Measurements from ENCODE around the gene S100A6. TPM values are rescaled to one million over a fixed set of nuclear protein-coding genes. Genes with fewer than 3 reads are reported as not detected.

S100A6 gene
- total RNA-seq, 1 donor: 1,187 TPM

- Histone ChIP-seq H3K27ac (ENCODE audit: low read depth, low read length) (no peak overlapping the region), H3K79me2 (ENCODE audit: insufficient read depth, low read length) (no peaks in the 10 kb centered on the region), H3K4me2 (ENCODE audit: insufficient read depth, low read length) (no peak overlapping the region), H2AFZ (ENCODE audit: low read length) (no peak overlapping the region), H3K9me3 (ENCODE audit: low read depth, low read length) (no peaks in the 10 kb centered on the region), H3K4me3 (ENCODE audit: insufficient read depth, low read length) (no peak overlapping the region), H3K27me3 (ENCODE audit: insufficient read depth, low read length) (no peaks in the 10 kb centered on the region), H4K20me1 (ENCODE audit: insufficient read depth, low read length) (no peaks in the 10 kb centered on the region), H3K36me3 (ENCODE audit: insufficient read depth, low read length) (no peaks in the 10 kb centered on the region), H3K4me1 (ENCODE audit: insufficient read depth, low read length) (peaks cover 2% of the 10 kb centered on the region)
- TF ChIP-seq, protein P1, sequence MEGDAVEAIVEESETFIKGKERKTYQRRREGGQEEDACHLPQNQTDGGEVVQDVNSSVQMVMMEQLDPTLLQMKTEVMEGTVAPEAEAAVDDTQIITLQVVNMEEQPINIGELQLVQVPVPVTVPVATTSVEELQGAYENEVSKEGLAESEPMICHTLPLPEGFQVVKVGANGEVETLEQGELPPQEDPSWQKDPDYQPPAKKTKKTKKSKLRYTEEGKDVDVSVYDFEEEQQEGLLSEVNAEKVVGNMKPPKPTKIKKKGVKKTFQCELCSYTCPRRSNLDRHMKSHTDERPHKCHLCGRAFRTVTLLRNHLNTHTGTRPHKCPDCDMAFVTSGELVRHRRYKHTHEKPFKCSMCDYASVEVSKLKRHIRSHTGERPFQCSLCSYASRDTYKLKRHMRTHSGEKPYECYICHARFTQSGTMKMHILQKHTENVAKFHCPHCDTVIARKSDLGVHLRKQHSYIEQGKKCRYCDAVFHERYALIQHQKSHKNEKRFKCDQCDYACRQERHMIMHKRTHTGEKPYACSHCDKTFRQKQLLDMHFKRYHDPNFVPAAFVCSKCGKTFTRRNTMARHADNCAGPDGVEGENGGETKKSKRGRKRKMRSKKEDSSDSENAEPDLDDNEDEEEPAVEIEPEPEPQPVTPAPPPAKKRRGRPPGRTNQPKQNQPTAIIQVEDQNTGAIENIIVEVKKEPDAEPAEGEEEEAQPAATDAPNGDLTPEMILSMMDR (IDR thresholded peaks at IDR 0.05; ENCODE audit: extremely low read depth, low read depth, low read length): no peak
- DNase-seq (ENCODE audit: insufficient read length, low spot score, missing footprints): no peak
Observed at GRCh38 chr1:153513666-153514065, 22.1 kb downstream of the S100A6 start.

- peak overlapping the region; percentile 1 for H2AFZ ChIP-seq (ENCODE audit: low read length)
- H4K20me1 ChIP-seq (ENCODE audit: insufficient read depth, low read length): no peaks in the 10 kb centered on the region
- H3K79me2 ChIP-seq (ENCODE audit: insufficient read depth, low read length): no peaks in the 10 kb centered on the region
- no peaks in the 10 kb centered on the region for H3K36me3 ChIP-seq (ENCODE audit: insufficient read depth, low read length)
- TF ChIP-seq, protein P1 (IDR thresholded peaks at IDR 0.05; ENCODE audit: extremely low read depth, low read depth, low read length): peak; percentile 23
- no peaks in the 10 kb centered on the region for H3K27me3 ChIP-seq (ENCODE audit: insufficient read depth, low read length)
- no peak overlapping the region for H3K27ac ChIP-seq (ENCODE audit: low read depth, low read length)
- peaks cover 7% of the 10 kb centered on the region for H3K4me1 ChIP-seq (ENCODE audit: insufficient read depth, low read length)
- no peaks in the 10 kb centered on the region for H3K9me3 ChIP-seq (ENCODE audit: low read depth, low read length)
- DNase-seq (ENCODE audit: insufficient read length, low spot score, missing footprints): no peak
- H3K4me2 ChIP-seq (ENCODE audit: insufficient read depth, low read length): no peak overlapping the region
- H3K4me3 ChIP-seq (ENCODE audit: insufficient read depth, low read length): no peak overlapping the region
Observed at GRCh38 chr1:153513023-153513422, 22.8 kb downstream of the S100A6 start.

GRCh38 chr1:153510984-153511410, 24.8 kb downstream of the S100A6 start:
- Histone ChIP-seq H3K27me3 (ENCODE audit: insufficient read depth, low read length) (no peaks in the 10 kb centered on the region), H3K9me3 (ENCODE audit: low read depth, low read length) (no peaks in the 10 kb centered on the region), H4K20me1 (ENCODE audit: insufficient read depth, low read length) (no peaks in the 10 kb centered on the region), H3K4me1 (ENCODE audit: insufficient read depth, low read length) (peaks cover 27% of the 10 kb centered on the region), H3K36me3 (ENCODE audit: insufficient read depth, low read length) (no peaks in the 10 kb centered on the region), H2AFZ (ENCODE audit: low read length) (peak overlapping the region; percentile 92), H3K4me2 (ENCODE audit: insufficient read depth, low read length) (peak overlapping the region; percentile 36), H3K27ac (ENCODE audit: low read depth, low read length) (no peak overlapping the region), H3K4me3 (ENCODE audit: insufficient read depth, low read length) (no peak overlapping the region), H3K79me2 (ENCODE audit: insufficient read depth, low read length) (no peaks in the 10 kb centered on the region)
- DNase-seq (ENCODE audit: insufficient read length, low spot score, missing footprints): peak; percentile 95
- TF ChIP-seq, protein P1 (IDR thresholded peaks at IDR 0.05; ENCODE audit: extremely low read depth, low read depth, low read length): peak; percentile 91

DNA sequence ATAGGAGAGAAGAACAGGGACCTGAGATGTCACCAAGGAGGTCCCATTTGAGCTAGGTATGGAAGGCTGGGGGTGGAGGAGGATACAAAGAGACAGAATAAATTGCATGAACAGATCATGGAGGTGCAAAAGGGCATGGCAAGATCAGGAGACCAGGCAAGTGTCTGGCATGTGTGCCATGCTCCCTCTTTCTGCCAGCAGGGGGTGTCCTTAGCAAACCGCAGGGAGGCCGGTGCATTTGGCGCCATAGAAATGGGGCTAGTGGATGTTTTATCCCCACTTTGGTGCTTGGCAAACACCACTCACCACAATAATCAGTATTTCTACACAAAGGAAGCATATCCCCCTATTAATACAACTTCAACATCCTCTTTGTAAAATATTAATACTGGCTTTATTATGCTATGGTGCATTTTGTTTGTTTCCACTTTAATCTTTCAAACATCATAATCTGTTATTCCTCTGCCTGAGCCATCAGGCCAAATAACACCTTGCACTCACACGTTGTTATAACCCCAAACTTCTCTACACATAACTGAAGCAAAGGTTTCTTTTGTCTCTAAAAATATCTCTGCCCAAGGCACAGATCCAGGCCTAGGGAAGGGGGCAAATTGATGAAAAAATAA, 25.9 kb downstream of the S100A6 start:
- Histone ChIP-seq H3K9me3 (ENCODE audit: low read depth, low read length) (no peaks in the 10 kb centered on the region), H2AFZ (ENCODE audit: low read length) (no peak overlapping the region), H3K36me3 (ENCODE audit: insufficient read depth, low read length) (no peaks in the 10 kb centered on the region), H3K27ac (ENCODE audit: low read depth, low read length) (no peak overlapping the region), H3K4me1 (ENCODE audit: insufficient read depth, low read length) (peaks cover 36% of the 10 kb centered on the region), H3K79me2 (ENCODE audit: insufficient read depth, low read length) (no peaks in the 10 kb centered on the region), H3K27me3 (ENCODE audit: insufficient read depth, low read length) (no peaks in the 10 kb centered on the region), H4K20me1 (ENCODE audit: insufficient read depth, low read length) (no peaks in the 10 kb centered on the region), H3K4me2 (ENCODE audit: insufficient read depth, low read length) (no peak overlapping the region), H3K4me3 (ENCODE audit: insufficient read depth, low read length) (no peak overlapping the region)
- TF ChIP-seq, protein P1 (IDR thresholded peaks at IDR 0.05; ENCODE audit: extremely low read depth, low read depth, low read length): peak; percentile 82
- DNase-seq (ENCODE audit: insufficient read length, low spot score, missing footprints): peak; percentile 82
